Liver (tissue), 9 donors: ENCODE data around the gene MBD6. TPM values are rescaled to one million over a fixed set of nuclear protein-coding genes. Genes with fewer than 3 reads are reported as not detected.

Experiments used
- DNase-seq: peaks from one replicate; pipeline ENCODE4 v3.0.0-alpha.2; 2017; ENCODE audit warnings: low spot score
- H3K27ac ChIP-seq, 2 donors: one replicate each; pipeline ENCODE4 v1.7.0; 2013; ENCODE audit warnings: inconsistent platforms in 2 of 2, low read length in 2 of 2, control low read depth in 1 of 2, low read depth in 1 of 2, mild to moderate bottlenecking in 1 of 2
- H3K27me3 ChIP-seq, 4 donors: one replicate each; pipeline versions ENCODE4 v1.6.1 to v1.7.0; 2013; ENCODE audit warnings: low read length in 3 of 4, inconsistent platforms in 1 of 4, mild to moderate bottlenecking in 1 of 4, moderate library complexity in 1 of 4; ENCODE audit not compliant: control insufficient read depth in 4 of 4, insufficient read depth in 4 of 4
- H3K36me3 ChIP-seq, 4 donors: one replicate each; pipeline versions ENCODE4 v1.6.1 to v1.7.0; 2013; ENCODE audit warnings: low read length in 3 of 4, mild to moderate bottlenecking in 3 of 4, low read depth in 1 of 4, moderate library complexity in 1 of 4; ENCODE audit not compliant: control insufficient read depth in 4 of 4, insufficient read depth in 3 of 4
- H3K4me1 ChIP-seq, 4 donors: one replicate each; pipeline versions ENCODE4 v1.6.1 to v1.7.0; 2013; ENCODE audit warnings: low read length in 3 of 4, mild to moderate bottlenecking in 3 of 4, moderate library complexity in 1 of 4; ENCODE audit not compliant: control insufficient read depth in 4 of 4, insufficient read depth in 4 of 4
- H3K4me3 ChIP-seq, 3 donors: one replicate each; pipeline versions ENCODE4 v1.6.1 to v1.7.0; 2013; ENCODE audit warnings: low read length in 3 of 3, control low read depth in 1 of 3, low read depth in 1 of 3, mild to moderate bottlenecking in 1 of 3
- H3K9ac ChIP-seq, 2 donors: one replicate each; pipeline ENCODE4 v1.7.0; 2013; ENCODE audit warnings: low read length in 2 of 2, mild to moderate bottlenecking in 2 of 2, moderate library complexity in 2 of 2, control low read depth in 1 of 2, low read depth in 1 of 2
- H3K9me3 ChIP-seq, 4 donors: one replicate each; pipeline versions ENCODE4 v1.6.1 to v1.7.0; 2013; ENCODE audit warnings: low read length in 3 of 4; ENCODE audit not compliant: control insufficient read depth in 4 of 4
- EGR1 ChIP-seq, 2 donors: IDR thresholded peaks; 2 replicates each; pipeline ENCODE4 v1.6.1; 2016 to 2018; ENCODE audit warnings: antibody characterized with exemption in 2 of 2, low read depth in 2 of 2
- FOXA1 ChIP-seq: IDR thresholded peaks from 2 replicates; pipeline ENCODE4 v1.6.1; 2016; ENCODE audit warnings: antibody characterized with exemption
- FOXA2 ChIP-seq: IDR thresholded peaks from 2 replicates; pipeline ENCODE4 v1.6.1; 2016; ENCODE audit warnings: antibody characterized with exemption
- GABPA ChIP-seq, 2 donors: IDR thresholded peaks in 1 of 2; conservative IDR thresholded peaks in 1 of 2; 2 replicates each; pipeline ENCODE4 v1.6.1; 2016; ENCODE audit warnings: antibody characterized with exemption in 2 of 2, mild to moderate bottlenecking in 1 of 2, moderate library complexity in 1 of 2
- HNF4A ChIP-seq, 2 donors: conservative IDR thresholded peaks; 2 replicates each; pipeline ENCODE4 v1.6.1; 2016; ENCODE audit warnings: antibody characterized with exemption in 2 of 2, mild to moderate bottlenecking in 2 of 2
- HNF4G ChIP-seq: IDR thresholded peaks from 2 replicates; pipeline ENCODE4 v1.6.1; 2016; ENCODE audit warnings: antibody characterized with exemption
- JUND ChIP-seq, 2 donors: IDR thresholded peaks; 2 replicates each; pipeline ENCODE4 v1.6.1; 2016; ENCODE audit warnings: antibody characterized with exemption in 2 of 2
- NR2F2 ChIP-seq: IDR thresholded peaks from 2 replicates; pipeline ENCODE4 v1.6.1; 2016; ENCODE audit warnings: antibody characterized with exemption
- RAD21 ChIP-seq, 2 donors: IDR thresholded peaks; 2 replicates each; pipeline ENCODE4 v1.6.1; 2016; ENCODE audit warnings: antibody characterized with exemption in 2 of 2, mild to moderate bottlenecking in 2 of 2
- RXRA ChIP-seq, 2 donors: IDR thresholded peaks; 2 replicates each; pipeline ENCODE4 v1.6.1; 2017 to 2018; ENCODE audit warnings: antibody characterized with exemption in 2 of 2, mild to moderate bottlenecking in 1 of 2
- SP1 ChIP-seq: IDR thresholded peaks from 2 replicates; pipeline ENCODE4 v1.6.1; 2018; ENCODE audit warnings: antibody characterized with exemption, mild to moderate bottlenecking
- TAF1 ChIP-seq: conservative IDR thresholded peaks from 2 replicates; pipeline ENCODE4 v1.6.1; 2016; ENCODE audit warnings: antibody characterized with exemption, mild to moderate bottlenecking
- YY1 ChIP-seq: IDR thresholded peaks from 2 replicates; pipeline ENCODE4 v1.6.1; 2016; ENCODE audit warnings: antibody characterized with exemption, mild to moderate bottlenecking
- WGBS: extraction: QIAGEN DNeasy Blood & Tissue Kit; methylation state at CpG from one replicate; pipeline ENCODE4 v1.1.7; 2013; 5-methylcytosine and 5-hydroxymethylcytosine counted together
- polyA plus RNA-seq, 2 donors: library from polyadenylated mRNA; stranded (reverse) in 1 of 2; unstranded in 1 of 2; fragments of 200-250 nt in 1 of 2; fragments of >200 nt in 1 of 2; fragmentation: Nextera tagmentation in 1 of 2; extraction: Ambion mirVana in 1 of 2; gene quantifications; one replicate each; pipeline versions ENCODE4 v1.2.1 to v1.2.3, GENCODE V29; 2013 to 2015
- total RNA-seq, 2 donors: library from RNA; depleted of rRNA; stranded (reverse); fragments of >200 nt; gene quantifications; one replicate each; pipeline ENCODE4 v1.2.3, GENCODE V29; 2014
- TF ChIP-seq, protein P1 (sequence below): IDR thresholded peaks from 2 replicates; pipeline ENCODE4 v1.6.1; 2016; ENCODE audit warnings: antibody characterized with exemption
- TF ChIP-seq, protein P2 (sequence below): IDR thresholded peaks from 2 replicates; pipeline ENCODE4 v1.6.1; 2016; ENCODE audit warnings: antibody characterized with exemption, mild to moderate bottlenecking
- TF ChIP-seq, protein P3 (sequence below): fragments of 150-350 bp; IDR thresholded peaks from 2 replicates; pipeline ENCODE4 v1.5.1; 2017; ENCODE audit warnings: improper control_type of control experiment, low read depth, low read length; ENCODE audit not compliant: missing input control
- TF ChIP-seq, protein P4 (sequence below): IDR thresholded peaks from 2 replicates; pipeline ENCODE4 v1.6.1; 2016; ENCODE audit warnings: antibody characterized with exemption
- TF ChIP-seq, protein P5 (sequence below): IDR thresholded peaks from 2 replicates; pipeline ENCODE4 v1.6.1; 2016; ENCODE audit warnings: antibody characterized with exemption
- donor health status: healthy.
- donor health status: healthy.
- donor health status: healthy.
- donor health status: healthy.
- donor health status: healthy.

The MBD6 gene
- total and polyA plus RNA-seq, 4 donors, result 9.9 to 20.2 (median 14.9) TPM

DNA sequence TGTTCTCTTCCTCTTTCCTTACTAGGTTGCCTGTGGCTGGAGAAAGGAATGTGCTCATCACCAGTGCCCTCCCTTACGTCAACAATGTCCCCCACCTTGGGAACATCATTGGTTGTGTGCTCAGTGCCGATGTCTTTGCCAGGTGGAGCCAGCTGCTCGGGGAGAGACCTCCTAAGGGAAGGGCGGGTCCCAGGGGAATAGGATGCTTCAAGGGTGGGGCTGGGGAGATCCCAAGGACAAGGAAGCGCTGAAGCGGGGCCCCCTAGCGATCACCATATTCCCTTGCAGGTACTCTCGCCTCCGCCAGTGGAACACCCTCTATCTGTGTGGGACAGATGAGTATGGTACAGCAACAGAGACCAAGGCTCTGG lies 24.5 kb upstream of the MBD6 start:
- no peak for DNase-seq
- Histone ChIP-seq H3K27ac (no peak overlapping the region), H3K9ac (no peak overlapping the region), H3K4me1 (no peaks in the 10 kb centered on the region), H3K4me3 (no peak overlapping the region), H3K9me3 (no peaks in the 10 kb centered on the region), H3K36me3 (peaks cover 16 to 47% (median 29%) of the 10 kb centered on the region in 4 donors), H3K27me3 (no peaks in the 10 kb centered on the region)
- 95% methylated on average over 9 of the region's 9 CpGs for WGBS
- no peak for TF ChIP-seq FOXA1
- TF ChIP-seq HNF4G, result no peak
- TF ChIP-seq YY1, result no peak
- TF ChIP-seq EGR1 (IDR thresholded peaks at IDR 0.05; ENCODE audit: low read depth in 2 of 2), result no peak
- TF ChIP-seq GABPA (IDR thresholded peaks at IDR 0.05 in 1 of 2, conservative IDR thresholded peaks at IDR 0.05 in 1 of 2), result no peak
- no peak for TF ChIP-seq RXRA (IDR thresholded peaks at IDR 0.05)
- TF ChIP-seq, protein P1, sequence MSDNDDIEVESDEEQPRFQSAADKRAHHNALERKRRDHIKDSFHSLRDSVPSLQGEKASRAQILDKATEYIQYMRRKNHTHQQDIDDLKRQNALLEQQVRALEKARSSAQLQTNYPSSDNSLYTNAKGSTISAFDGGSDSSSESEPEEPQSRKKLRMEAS, result no peak
- no peak for TF ChIP-seq FOXA2
- TF ChIP-seq, protein P2, sequence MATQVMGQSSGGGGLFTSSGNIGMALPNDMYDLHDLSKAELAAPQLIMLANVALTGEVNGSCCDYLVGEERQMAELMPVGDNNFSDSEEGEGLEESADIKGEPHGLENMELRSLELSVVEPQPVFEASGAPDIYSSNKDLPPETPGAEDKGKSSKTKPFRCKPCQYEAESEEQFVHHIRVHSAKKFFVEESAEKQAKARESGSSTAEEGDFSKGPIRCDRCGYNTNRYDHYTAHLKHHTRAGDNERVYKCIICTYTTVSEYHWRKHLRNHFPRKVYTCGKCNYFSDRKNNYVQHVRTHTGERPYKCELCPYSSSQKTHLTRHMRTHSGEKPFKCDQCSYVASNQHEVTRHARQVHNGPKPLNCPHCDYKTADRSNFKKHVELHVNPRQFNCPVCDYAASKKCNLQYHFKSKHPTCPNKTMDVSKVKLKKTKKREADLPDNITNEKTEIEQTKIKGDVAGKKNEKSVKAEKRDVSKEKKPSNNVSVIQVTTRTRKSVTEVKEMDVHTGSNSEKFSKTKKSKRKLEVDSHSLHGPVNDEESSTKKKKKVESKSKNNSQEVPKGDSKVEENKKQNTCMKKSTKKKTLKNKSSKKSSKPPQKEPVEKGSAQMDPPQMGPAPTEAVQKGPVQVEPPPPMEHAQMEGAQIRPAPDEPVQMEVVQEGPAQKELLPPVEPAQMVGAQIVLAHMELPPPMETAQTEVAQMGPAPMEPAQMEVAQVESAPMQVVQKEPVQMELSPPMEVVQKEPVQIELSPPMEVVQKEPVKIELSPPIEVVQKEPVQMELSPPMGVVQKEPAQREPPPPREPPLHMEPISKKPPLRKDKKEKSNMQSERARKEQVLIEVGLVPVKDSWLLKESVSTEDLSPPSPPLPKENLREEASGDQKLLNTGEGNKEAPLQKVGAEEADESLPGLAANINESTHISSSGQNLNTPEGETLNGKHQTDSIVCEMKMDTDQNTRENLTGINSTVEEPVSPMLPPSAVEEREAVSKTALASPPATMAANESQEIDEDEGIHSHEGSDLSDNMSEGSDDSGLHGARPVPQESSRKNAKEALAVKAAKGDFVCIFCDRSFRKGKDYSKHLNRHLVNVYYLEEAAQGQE, result no peak
- no peak for TF ChIP-seq TAF1
- no peak for TF ChIP-seq SP1
- no peak for TF ChIP-seq RAD21 (IDR thresholded peaks at IDR 0.05)
- TF ChIP-seq, protein P3, sequence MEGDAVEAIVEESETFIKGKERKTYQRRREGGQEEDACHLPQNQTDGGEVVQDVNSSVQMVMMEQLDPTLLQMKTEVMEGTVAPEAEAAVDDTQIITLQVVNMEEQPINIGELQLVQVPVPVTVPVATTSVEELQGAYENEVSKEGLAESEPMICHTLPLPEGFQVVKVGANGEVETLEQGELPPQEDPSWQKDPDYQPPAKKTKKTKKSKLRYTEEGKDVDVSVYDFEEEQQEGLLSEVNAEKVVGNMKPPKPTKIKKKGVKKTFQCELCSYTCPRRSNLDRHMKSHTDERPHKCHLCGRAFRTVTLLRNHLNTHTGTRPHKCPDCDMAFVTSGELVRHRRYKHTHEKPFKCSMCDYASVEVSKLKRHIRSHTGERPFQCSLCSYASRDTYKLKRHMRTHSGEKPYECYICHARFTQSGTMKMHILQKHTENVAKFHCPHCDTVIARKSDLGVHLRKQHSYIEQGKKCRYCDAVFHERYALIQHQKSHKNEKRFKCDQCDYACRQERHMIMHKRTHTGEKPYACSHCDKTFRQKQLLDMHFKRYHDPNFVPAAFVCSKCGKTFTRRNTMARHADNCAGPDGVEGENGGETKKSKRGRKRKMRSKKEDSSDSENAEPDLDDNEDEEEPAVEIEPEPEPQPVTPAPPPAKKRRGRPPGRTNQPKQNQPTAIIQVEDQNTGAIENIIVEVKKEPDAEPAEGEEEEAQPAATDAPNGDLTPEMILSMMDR, result no peak
- TF ChIP-seq, protein P4, sequence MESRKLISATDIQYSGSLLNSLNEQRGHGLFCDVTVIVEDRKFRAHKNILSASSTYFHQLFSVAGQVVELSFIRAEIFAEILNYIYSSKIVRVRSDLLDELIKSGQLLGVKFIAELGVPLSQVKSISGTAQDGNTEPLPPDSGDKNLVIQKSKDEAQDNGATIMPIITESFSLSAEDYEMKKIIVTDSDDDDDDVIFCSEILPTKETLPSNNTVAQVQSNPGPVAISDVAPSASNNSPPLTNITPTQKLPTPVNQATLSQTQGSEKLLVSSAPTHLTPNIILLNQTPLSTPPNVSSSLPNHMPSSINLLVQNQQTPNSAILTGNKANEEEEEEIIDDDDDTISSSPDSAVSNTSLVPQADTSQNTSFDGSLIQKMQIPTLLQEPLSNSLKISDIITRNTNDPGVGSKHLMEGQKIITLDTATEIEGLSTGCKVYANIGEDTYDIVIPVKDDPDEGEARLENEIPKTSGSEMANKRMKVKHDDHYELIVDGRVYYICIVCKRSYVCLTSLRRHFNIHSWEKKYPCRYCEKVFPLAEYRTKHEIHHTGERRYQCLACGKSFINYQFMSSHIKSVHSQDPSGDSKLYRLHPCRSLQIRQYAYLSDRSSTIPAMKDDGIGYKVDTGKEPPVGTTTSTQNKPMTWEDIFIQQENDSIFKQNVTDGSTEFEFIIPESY, result no peak
- TF ChIP-seq NR2F2, result no peak
- TF ChIP-seq HNF4A (conservative IDR thresholded peaks at IDR 0.05), result no peak
- TF ChIP-seq, protein P5, sequence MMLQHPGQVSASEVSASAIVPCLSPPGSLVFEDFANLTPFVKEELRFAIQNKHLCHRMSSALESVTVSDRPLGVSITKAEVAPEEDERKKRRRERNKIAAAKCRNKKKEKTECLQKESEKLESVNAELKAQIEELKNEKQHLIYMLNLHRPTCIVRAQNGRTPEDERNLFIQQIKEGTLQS, result no peak
- no peak for TF ChIP-seq JUND (IDR thresholded peaks at IDR 0.05)
